Posterior cingulate gyrus (tissue), 11 donors: ENCODE data around the gene MAP3K19.
"Not testable (repeated sequence)": the region's sequence is repeated elsewhere in the genome, so short reads cannot be mapped to it uniquely, and the experiment has no call there.

ENCODE experiments used
- DNase-seq, 10 donors: peaks; one replicate each; pipeline versions ENCODE4 v3.0.0 to v3.0.0-alpha.2; 2020 to 2021; ENCODE audit warnings: mixed read lengths in 3 of 10
- intact Hi-C: fragments of 100-400 bp; cut with DNase I; formaldehyde crosslinking; loops from one replicate; pipeline ENCODE4 v1.15.1; 2023

MAP3K19 gene

DNA sequence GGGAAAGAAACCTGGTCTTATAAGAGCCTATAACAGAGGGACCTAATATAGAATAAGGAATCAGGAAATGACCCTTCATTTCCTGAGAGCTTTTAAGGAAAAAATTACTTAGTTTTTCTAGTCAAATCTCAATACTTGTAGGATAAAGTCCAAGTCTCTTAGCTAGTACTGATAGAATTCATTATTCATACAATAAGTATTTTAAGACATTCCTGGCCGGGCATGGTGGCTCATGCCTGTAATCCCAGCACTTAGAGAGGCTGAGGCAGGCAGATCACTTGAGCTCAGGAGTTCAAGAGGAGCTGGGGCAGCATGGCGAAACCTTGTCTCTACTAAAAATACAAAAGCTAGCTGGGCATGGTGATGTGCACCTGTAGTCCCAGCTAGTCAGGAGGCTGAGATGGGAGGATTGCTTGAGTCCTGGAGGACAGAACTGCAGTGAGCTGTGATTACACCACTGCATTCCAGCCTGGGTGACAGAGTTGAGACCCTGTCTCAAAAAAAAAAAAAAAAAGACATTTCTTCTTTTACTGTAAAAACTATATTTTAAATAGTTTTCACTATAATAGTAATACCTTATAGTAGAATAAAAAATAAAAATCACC, 8.0 kb upstream of the MAP3K19 start:
- intact Hi-C loops, result loop anchor here (10.0 kb wide), 1 partner anchor 140 kb away; the partner anchor contains the start of gene CCNT2
- no peak for DNase-seq

DNA sequence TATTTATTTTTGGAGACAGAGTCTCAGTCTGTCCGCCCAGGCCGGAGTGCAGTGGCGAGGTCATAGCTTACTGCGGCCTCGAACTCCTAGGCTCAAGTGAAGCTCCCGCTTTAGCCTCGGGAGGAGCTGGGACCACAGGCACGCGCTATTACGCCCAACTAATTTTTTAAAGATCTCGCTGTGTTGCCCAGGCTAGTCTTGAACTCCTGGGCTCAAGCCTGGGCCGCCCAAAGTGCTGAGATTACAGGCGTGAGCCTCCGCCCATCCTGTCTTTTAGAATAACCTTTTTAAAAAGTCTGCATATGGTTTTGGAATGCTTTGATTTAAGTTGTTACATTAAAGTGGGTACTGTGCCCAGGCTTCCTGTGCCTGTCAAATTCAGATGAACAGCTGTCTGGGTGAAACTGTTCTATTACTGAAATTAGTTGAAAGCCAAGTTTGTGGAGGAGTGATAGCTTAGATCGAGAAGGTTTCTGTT, 5.8 kb upstream of the MAP3K19 start:
- no peak for DNase-seq

DNA sequence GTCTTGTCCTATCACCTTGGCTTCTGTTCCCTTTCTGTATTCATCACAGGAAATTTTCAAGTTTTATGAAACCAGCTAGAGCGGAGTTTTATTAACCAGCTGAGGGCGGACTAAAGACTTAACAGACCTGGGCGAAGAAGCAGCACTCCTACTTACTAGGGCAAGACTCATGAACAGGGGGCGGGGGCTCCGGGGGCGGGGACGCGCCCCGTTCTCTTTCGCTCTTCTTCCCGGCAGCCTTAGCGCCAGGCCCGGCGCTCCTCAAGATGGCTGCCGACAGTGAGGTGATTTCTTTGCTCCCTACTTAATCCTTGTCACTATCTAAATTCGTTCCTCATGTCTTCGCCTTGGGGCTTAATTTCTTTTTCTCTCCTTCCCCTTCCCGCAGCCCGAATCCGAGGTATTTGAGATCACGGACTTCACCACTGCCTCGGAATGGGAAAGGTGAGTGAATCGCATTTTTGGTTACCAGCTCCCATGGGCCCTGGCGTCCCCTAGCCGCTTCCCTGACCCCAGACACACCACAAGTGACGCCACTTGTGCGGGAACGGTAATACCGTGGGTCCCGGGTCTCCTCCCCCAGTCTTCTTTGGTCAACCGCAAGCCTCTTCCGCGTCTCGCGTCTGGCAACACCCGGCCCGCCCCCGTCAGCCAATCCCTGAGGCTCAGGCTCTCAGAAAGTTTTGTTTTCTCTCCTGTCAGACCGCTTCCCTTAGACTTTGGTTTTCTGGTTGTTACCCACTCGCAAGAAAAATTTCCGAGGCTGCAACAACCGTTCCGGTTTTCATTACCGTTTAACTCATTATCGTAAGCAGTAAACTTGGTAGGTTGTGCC, 5.0 kb upstream of the MAP3K19 start, which contains the start of gene RAB3GAP1:
RAB3GAP1 (plus strand) TSS at position 251 of the 835 bp plus-strand sequence; CDS start at position 267, 16 bp downstream.
- DNase-seq, result peak; percentile 39 to 94 (median 64)
- intact Hi-C loops, result loop anchor here (5.0 to 10.0 kb wide), 2 partner anchors 137 to 480 kb away; partner anchors contain the start of genes CCNT2, R3HDM1 and ZRANB3

More for the DNA sequence above, 5.8 kb upstream of the MAP3K19 start:
- intact Hi-C loops, result loop anchor here (5.0 to 10.0 kb wide), 2 partner anchors 138 to 479 kb away; partner anchors contain the start of genes CCNT2, R3HDM1 and ZRANB3

DNA sequence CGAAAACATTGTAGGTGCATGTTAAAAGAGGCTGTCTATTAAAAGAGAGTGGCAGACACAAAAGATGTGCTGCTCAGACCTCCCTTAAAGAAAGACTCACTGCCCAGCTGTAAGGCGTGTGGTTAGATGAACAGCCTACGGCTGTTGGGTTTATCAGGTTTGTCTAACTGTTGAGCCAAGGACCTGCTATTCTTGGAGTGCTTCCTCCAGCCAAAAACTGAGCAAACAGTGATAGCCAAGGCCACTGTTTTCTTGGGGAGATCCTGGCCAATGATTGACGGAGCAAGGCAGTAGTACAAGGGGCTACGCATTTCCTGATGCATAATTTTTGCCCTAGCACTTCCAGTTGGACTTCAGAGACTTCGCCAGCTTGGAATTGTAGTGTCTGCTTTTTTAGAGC, 3.4 kb upstream of the MAP3K19 start:
- intact Hi-C loops, result loop anchor here (5.0 to 10.0 kb wide), 2 partner anchors 136 to 482 kb away; partner anchors contain the start of genes CCNT2, R3HDM1 and ZRANB3
- no peak for DNase-seq

DNA sequence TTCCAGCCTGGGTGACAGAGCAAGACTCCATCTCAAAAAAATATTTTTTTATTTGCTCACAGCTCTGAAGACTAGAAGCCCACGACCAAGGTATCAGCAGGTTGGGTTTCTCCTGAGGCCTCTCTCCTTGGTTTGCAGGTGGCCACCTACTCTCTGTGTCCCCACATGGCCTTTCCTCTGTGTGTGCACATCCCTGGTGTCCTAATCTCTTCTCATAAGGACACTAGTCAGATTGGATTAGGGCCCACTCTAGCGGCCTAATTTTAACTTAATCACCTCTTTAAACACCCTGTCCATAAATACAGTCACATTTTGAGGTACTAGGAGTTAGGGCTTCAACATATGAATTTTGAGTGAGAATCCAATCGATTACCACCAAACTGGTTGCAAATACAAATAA, 2.9 kb upstream of the MAP3K19 start:
- intact Hi-C loops, result loop anchor here (5.0 to 10.0 kb wide), 2 partner anchors 135 to 482 kb away; partner anchors contain the start of genes CCNT2, R3HDM1 and ZRANB3
- DNase-seq, result no peak

DNA sequence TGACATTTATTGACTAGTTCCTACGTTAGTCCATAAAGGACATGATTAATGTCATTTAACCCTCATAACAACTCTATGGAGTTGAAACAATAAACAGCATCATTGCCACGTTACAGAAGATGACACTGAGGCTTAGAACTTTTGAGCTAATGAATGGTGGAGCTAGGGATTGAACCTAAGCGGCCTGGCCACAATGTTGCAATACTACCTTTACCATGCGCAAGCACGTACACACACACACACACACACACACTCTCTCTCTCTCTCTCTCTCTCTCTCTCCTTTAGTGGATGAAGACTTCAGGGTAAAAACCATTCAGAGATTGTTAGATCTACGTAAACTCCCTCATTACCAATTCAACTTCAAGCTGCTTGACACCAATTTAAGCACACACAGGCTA, 875 bp upstream of the MAP3K19 start:
- intact Hi-C loops, result no loop called here
- DNase-seq, result no peak

DNA sequence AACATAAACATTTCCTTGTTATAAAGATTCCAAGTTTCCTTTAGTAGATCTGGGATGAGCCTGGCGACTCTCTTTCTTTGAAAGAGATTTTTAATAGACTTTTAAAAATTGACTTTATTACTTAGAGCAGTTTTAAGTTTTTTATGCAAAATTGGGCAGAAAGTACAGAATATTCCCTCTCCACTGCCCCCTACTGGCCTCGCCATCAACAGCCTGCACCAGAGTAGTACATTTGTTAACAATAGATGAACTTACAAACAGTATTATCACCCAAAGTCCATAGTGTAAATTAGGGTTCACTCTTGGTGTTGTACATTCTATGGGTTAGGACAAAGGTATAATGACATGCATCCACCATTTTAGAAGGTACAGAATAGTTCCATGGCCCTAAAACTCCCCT, 3.9 kb downstream of the MAP3K19 start:
- intact Hi-C loops, result no loop called here
- no peak for DNase-seq

DNA sequence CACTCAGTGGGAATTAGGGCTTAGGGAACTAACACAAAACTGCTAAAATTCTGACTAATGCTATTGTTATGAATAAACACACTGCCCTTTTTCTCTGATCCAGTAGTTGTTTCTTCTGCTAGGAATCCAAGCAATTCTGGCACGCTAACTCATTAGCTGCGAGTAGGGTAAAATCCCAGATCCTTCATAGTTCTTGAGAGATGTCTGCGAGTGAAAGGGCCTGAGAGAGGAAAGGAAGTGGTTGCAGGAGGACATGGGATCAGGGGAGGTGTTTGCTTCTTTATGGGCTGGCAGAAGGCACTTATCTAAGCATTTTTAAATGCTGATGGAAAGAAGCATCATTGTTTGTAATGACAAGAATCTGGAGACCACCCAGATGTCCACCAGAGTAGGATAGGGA, 9.4 kb downstream of the MAP3K19 start:
- intact Hi-C loops, result no loop called here

DNA sequence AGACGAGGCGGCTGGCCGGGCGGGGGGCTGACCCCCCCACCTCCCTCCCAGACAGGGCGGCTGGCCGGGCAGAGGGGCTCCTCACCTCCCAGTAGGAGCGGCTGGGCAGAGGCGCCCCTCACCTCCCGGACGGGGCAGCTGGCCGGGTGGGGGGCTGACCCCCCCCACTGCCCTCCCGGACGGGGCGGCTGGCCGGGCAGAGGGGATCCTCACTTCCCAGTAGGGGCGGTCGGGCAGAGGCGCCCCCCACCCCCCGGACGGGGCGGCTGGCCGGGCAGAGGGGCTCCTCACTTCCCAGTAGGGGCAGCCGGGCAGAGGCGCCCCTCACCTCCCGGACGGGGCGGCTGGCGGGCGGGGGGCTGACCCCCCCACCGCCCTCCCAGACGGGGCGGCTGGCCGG, 14.0 kb downstream of the MAP3K19 start:
- intact Hi-C loops, result not testable (repeated sequence)

More for the DNA sequence above, 9.4 kb downstream of the MAP3K19 start:
- no peak for DNase-seq

DNA sequence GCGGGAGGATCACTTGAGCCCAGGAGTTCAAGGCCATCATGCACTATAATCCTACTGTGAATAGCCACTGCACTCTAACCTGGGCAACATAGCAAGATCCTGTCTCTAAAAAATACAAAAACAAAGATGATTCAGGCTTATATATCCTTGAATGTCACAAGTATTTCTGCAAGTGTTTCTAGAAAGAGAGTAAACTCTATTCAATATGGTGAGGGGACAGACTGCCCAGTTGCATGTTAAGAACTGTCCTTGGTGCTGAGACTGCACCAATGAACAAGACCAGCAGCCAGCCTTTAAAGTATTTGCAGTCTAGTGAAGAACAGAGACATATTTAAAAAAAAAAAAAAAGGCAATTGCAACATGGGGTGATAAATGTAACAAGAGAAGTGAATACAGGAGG, 16.4 kb downstream of the MAP3K19 start:
- no peak for DNase-seq

More for the DNA sequence above, 14.0 kb downstream of the MAP3K19 start:
- not testable (repeated sequence) for DNase-seq

DNA sequence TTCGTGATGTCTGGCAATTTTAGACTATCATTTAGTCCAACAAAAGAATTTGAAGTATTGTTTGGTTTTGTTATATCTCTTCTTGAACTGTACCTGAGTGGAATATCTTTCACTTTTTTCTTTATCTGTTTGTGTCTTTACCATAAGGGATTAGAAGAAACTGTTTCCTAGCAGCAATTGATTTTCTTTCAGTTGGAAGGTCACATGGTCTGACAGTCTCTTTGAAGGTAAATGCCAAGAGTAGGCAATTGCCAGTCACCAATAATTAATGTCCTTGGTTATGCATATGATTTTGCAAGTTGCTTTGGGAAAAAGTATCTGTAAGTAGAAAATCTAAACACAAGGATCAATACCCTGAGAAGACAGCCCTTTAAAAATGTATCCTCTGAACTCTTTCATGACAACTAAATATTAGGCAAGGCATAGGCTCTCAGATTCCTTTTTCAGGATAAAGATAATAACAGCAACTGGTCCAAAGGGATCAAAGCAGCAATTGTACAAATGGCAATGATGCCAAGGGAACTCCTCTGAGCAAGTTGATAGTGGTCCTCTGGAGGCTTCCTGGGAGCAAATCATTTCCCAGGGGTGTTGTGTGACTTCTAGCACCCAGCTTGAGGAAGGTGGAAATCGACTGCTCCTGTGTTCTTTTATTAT, 17.6 kb downstream of the MAP3K19 start:
- DNase-seq, result no peak
- intact Hi-C loops, result no loop called here

More for the DNA sequence above, 16.4 kb downstream of the MAP3K19 start:
- intact Hi-C loops, result no loop called here

DNA sequence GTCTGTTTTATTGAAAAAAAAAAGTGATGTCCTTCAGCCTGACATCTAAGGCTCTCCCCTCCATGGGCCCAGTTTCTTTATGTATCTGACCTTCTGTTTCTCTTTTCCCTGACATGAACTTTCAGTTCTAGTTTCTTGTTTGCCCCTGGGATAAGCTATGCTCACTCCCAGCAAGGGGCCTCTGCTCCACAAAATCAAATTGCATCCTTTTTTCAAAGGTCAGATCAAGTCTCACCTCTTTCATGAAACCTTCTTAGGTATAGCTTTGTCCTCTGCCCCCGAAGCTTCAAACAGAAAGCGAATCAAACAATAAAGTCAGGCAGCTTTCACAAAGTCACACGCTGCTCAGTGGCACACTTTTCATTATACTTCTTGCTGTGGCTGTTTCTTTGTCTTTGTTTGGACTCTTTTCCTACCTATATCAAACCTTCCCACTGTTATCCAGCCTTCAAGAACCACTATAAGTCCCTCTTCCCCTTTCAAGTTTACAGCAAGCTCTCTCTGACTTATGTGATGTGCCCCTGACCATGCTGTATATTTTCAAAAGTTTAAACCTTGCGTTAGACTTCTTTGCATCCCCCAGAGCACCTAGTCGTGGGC, 23.3 kb downstream of the MAP3K19 start:
- DNase-seq, result no peak
- intact Hi-C loops, result no loop called here

DNA sequence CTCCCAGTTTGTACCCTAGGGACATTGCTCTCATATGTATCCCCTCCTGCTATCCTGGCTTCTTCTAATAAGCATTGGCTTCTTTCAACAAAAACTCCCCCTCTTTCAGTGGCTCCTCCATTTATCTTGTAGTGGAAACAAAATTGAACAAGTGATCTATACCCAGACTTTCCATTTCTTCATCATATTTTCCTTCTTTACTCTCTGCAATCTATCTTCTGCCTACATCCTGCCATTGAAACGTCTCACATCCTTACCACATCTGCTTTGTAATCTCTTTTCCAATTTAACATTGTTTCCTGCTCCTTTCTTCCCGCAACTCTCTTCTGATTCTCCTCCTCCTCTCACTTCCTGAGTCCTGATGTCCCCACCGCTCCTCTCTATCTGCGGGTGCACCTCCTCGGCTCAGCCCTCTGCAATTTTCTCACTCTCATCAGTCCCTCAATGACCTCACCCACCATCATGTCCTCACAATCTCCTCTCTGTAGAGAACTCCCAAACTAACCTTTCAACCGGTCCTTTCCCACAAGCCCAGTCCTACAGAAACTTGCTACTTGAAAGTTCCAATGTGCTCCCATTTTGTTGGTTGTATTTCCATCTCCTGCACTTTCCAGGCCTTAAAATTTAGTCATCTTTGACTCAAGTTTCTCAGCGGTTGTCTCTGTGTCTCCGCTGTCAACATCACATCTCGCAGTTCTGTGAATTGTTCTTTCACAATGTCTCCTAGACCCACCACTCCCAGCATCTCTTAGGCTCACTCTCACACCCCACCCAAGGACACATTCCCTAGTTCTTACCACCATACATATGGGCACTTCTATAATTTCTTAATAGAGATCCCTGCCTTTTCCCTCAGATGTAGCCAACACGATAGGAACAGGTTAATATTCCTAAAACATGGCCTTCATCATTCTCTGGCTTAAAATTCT, 24.0 kb downstream of the MAP3K19 start:
- no peak for DNase-seq
- intact Hi-C loops, result no loop called here

DNA sequence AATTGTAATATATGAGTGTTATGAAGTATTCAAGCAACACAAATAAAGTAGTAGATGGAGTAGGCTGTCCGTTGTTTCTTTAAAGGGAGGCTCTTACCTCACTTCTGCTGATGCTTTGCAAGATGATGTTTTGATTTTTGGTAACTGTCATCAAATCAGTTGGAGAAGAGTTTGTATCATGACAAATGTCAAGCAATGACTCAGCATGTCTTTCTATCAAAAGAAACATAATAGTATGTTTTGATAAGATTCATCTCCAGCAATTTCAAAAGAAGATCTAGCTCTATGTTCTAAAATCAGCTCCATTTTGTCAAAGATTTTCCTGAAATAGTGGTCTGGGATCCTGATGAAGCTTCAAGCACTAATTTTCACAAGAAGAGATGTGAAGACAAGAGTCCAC, 25.6 kb downstream of the MAP3K19 start:
- intact Hi-C loops, result no loop called here

DNA sequence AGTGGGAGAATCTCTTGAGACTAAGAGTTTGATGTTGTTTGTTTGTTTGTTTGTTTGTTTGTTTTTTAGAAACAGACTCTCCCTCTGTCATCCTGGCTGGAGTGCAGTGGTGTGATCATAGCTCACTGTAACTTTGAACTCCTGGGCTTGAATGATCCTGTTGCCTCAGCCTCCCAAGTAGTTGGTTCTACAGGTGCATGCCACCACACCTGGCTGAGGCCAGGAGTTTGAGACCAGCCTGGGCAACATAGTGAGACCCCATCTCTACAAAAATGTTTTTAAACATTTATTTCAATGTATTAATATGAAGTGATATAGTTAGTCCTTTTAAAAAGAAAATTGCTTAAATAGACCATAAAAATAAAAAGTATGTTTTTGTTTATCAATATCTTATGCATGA, 35.6 kb downstream of the MAP3K19 start:
- no peak for DNase-seq
- intact Hi-C loops, result no loop called here

More for the DNA sequence above, 25.6 kb downstream of the MAP3K19 start:
- no peak for DNase-seq

DNA sequence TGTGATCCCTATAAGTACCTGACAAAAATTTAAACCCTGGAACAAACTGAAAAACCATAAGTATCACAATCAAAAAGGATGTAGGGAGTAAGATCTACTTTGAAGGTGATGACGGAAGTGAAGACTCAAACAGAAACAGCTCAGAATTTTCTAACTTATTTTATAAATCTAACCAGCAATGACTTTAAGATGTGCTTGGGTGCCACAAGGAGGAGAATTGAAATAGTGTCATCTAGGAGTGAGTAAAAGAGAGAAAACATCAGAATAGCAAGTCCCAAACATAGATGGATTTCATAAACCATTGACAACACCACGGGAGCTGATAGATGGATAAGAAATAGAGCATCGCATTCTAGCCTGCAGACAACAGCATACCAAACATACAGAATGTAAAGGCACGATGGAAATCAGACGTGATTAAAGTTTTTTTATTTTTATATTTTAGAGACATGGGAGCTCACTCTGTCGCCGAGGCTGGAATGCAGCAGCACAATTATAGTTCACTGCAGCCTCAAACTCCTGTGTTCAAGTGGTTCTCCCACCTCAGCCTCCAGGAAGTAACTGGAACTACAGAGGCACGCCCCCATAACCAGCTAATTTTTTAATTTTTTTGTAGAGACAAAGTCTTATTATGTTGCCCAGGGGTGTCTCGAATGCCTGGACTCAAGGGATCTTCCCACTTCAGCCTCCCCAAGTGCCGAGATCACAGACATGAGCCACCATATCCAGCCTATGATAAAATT, 36.9 kb downstream of the MAP3K19 start:
- intact Hi-C loops, result no loop called here
- no peak for DNase-seq

DNA sequence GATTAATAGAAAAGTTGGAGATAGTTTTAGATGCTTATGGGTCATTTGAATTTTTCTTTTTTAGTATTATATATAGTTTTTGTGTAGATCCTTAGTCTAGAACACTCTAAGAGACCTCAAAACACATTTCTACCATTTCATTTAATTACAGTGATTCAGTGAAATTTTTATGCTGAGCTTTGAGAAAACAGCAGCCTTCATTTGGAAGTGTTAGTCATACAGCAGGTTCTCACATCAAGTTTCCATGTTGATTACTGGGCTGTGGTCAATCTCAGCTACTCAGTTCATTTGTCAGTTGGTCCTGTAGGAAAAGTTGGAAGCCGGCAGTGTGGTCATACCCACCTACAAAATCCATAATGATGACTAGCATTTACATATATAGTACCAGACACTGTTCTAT, 37.9 kb downstream of the MAP3K19 start:
- no peak for DNase-seq

DNA sequence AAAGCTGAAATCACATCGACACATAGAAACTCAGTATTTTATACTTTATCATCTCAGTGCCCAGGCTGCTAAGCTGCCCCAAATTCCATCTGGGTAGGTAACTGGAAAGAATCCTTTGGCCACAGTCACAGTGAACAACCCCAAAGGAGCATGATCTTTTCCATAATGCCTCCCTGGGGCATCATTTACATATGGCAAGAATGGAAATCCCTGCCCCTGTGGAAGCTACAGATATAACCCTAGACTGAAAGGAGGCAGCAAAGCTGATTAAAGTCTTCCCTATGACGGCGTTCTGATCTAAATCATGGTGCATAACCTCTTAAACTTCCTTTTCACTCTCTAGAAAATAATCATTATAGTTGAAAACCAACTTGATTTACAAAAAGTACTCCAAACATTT, 41.5 kb downstream of the MAP3K19 start:
- no peak for DNase-seq
- intact Hi-C loops, result no loop called here

More for the DNA sequence above, 37.9 kb downstream of the MAP3K19 start:
- intact Hi-C loops, result no loop called here
